SKM-1 (cell line): Measurements from ENCODE around the gene NELFE.

Source experiments
- DNase-seq: peaks from one replicate; lab custom pipeline; 2025; ENCODE audit not compliant: unreplicated experiment; lab: John Stamatoyannopoulos, UW

NELFE gene

DNA sequence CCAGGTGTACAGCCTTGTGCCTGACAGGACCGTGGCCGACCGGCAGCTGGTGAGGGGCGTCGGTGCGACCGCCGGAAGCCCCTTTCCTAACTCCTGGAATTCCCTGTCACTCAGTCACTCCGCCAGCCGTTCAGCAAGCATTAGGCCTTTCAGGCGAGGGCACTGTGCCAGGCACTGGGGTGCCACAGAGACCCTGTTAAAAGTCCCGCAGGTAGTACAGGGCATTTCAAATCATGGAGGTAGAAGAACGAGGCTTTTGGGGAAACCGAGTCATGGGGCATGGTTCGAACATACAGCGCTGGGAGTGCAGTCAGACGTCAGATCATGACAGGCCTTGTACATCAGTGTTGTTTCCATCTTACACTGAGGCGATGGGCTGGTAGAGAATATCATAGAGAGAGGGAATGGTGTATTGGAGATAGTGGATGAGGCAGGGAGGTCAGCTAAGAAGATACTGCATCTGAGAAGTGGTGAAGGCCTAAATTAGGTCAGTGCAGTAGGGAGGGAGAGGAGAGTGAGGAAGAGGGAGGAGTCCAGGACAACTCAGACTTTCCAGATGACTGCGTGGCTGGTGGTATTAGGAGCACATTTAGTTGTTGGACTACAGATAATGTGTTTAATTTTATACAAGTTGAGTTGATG is 14.1 kb upstream of the NELFE start:
- DNase-seq, result no peak

DNA sequence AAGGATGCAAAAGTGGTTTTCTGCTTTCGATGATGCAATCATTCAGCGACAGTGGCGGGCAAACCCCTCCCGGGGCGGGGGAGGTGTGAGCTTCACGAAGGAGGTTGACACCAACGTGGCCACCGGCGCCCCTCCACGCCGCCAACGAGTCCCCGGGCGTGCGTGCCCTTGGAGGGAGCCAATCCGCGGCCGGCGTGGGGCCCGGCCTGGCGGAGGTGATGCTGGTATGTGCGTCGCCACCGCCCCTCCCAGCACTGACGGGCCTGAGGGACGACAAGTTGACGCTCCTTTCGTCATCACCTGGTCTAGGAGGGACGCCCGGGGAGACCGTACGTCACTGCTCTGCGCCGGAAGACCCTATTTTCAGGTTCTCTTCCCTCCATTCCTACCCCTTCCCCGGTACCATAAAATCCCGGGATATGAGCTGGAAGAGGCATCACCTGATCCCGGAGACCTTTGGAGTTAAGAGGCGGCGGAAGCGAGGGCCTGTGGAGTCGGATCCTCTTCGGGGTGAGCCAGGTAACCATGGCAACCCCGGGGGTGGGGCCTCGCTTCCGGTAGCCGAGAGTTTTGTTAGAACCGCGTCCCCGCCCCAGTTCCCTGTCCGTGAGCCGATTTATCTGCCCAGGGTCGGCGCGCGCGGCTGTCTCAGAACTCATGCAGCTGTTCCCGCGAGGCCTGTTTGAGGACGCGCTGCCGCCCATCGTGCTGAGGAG is 13.4 kb upstream of the NELFE start, which contains the start of gene DXO:
DXO (minus strand) TSS at position 146 of the 716 bp plus-strand sequence. CDS start 463 bp downstream, outside the sequence.
- peak; percentile 98 for DNase-seq

DNA sequence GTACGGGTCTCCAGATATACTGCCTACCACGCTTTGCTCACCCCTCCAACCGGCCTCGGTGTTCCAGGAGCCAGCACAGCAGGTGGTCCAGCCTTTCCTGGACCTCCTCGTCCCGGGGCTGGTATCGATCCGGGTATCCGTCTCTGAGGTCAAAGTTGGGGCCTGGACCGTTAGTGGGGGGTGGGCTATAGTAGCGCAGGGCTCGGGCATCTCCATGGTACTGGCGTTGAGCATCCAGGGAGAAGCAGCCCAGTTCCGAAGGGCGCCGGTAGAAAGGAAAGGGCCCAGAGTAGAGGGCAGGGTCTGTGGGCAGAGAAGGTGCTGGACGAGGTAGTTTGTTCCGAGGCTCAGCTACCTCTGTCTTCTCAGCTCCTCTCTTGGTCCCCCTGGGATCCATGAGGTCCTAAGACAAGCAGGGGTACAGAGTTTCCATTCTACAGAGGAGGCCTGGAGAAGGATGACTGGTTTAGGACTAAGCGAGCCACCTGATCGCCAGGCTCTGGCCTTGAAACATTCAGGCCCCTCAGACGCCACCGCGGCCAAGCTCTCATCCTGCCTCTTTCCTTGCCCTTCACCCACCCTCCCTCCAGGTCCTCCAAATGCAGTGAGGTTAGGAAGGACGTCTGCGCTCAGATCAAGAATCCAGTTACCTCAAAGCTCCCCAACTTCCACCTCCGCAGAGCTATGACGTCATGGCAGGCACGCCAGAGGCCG is 12.7 kb upstream of the NELFE start:
- no peak for DNase-seq

DNA sequence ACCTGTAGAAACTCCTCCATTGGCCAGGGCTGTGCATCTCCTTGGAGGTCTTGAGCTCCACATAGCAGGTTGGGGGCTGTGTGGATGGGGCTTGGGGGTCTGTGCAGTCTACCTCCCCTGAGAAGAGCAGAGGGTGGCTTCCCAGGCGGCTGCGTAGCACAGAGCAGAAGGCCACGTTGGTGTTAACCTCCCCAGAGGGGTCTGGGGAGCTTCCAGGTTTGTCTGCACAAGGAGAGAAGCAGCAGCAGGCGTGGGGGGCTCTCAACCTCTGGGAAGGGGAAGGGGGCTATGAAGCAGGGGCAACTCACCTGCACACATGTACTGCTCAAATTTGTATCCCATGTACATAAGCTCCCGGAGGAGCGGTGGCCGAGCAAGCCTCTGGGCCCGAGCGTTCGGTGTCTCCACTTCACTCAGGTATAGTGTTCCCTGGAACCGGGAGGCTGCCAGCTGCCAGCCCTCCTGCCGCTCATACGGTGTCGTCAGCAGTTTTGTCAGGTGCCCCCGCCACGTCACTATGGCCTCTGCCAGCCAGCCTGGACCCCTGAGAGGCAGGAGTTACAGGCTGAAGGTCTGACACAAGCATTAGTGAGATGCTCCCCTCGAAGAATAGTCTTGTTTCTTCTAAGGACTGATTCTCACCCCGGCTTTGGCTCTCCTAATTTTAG is 12.0 kb upstream of the NELFE start:
- no peak for DNase-seq

DNA sequence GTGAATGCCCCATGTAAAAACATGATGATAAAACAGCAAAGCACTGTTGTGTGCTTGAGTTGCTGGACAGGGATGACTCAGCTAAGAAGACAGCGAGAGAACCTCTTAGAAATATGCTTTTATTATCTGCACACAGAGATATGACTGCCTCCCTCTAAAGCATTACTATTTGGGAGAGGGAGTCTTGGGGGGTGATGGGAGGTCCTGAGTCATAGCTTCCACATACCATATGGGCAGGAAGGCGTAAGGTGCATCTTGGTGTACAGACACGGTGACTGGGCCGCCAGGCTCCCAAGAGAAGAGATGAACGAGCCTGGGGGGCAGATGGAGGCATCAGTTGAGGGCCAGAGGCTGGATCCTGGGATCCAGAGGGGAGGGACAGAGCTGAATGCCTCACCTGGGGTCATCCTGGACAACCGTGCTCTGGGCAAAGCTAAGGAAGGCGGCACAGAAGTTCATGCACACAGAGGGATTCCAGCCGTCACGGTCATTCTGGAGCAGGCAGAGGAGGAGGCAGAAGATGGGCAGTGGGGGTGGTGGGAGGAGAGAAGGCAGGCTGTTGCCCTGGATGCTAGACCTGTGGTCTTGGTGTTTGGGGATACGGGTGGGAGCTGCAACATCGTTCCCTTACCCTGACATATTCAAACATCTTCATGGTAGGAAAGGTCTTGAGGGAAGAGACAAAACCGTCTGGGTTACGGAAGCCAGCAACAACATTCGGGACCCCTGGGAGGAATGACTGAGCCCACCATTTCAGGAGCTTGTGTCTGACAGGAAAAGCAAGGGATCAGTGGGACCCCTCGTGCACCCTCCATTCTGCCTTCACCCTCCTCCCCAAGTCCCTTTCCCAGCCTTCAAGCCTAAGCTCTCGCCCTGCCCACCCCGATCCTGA is 11.2 kb upstream of the NELFE start:
- DNase-seq, result no peak

DNA sequence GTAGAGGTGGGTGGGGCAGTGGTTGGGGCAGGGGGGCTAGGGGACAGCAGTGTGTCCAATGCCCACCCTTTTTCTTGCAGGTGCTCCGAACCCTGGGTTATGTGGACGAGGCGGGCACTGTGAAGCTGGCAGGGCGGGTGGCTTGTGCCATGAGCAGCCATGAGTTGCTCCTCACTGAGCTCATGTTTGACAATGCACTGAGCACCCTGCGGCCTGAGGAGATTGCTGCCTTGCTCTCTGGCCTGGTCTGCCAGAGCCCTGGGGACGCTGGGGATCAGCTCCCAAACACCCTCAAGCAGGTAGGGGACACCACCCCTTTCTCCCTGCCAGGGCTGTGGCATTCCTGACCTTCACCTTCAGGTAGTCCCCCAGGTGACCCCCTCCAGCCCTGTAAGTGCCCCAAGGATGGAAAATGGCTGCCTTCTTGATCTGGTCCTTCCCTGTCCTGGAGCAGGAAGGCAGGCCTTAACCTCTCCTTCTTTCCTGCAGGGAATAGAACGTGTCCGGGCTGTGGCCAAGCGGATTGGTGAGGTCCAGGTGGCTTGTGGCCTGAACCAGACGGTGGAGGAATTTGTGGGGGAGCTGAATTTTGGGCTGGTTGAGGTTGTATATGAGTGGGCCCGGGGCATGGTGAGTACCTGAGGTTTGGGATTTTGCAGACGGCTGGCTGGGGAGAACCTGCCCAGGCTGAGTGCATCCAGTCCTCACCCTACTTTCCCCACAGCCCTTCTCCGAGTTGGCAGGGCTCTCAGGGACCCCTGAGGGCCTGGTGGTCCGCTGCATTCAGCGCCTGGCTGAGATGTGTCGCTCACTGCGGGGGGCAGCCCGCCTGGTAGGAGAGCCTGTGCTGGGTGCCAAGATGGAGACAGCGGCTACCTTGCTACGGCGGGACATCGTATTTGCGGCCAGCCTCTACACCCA is 10.3 kb upstream of the NELFE start:
- DNase-seq, result no peak

DNA sequence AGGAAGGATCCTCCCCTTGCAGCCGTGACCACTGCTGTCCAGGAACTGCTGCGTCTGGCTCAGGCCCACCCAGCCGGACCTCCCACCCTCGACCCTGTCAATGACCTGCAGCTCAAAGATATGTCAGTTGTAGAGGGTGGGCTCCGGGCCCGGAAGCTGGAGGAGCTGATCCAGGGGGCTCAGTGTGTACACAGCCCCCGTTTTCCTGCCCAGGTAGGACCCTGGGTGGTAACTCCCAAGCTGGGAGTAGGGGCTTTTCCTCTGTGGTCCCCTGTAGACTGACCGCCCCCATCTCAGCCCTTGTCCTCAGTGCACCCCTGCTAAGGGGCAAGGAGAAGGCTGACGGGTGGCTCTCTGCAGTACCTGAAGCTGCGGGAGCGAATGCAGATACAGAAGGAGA is 9.6 kb upstream of the NELFE start:
- no peak for DNase-seq

DNA sequence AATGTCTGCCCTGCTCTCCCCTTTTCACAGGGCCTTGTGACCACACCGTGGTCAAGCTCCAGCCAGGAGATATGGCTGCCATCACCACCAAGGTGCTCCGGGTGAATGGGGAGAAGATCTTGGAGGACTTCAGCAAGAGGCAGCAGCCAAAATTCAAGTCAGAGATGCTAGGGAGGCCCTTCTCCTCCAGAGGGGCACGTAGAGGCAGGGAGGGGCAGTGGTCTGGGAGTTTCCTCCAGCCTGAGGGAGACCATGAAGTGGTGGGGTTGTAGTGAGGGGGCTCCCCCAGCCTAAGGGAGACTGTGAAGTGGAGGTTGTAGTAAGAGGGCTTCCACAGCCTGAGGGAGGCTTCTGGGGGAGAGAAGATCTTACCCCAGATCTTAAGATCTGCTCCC is 9.2 kb upstream of the NELFE start:
- no peak for DNase-seq

DNA sequence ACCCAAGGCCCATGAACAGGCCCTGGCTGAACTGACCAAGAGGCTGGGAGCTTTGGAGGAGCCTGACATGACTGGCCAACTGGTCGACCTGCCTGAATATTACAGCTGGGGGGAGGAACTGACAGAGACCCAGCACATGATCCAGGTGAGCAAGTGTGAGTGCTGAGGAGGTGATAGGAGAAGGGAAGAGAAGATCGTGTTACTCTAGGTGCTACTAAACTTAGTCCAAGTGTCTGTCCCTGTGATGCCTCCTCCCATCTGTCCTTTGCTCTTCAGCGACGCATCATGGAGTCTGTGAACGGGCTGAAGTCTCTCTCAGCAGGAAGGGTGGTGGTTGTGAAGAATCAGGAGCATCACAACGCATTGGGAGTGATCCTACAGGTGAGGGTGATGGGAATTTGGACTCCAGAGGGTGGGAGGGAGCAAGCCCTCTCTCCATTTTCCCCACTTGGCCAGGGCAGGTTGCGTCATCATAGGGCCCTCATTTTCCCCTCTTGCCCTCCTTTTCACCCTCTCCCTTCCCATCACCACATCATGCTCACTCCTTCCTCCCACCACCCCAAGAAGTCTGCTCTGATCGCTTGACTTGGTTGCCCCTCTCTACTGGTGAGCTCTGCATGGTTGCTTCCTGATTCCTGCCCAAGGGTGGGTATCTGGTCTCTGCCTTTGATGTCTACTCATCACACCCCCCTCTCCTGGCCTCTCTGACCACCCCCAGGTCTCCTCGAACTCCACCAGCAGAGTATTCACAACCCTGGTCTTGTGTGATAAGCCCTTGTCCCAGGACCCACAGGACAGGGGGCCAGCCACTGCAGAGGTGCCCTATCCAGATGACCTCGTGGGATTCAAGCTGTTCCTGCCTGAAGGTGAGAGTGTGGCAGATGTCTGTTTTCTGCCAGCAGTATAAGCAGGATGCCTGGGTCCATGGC is 8.5 kb upstream of the NELFE start:
- DNase-seq, result no peak

DNA sequence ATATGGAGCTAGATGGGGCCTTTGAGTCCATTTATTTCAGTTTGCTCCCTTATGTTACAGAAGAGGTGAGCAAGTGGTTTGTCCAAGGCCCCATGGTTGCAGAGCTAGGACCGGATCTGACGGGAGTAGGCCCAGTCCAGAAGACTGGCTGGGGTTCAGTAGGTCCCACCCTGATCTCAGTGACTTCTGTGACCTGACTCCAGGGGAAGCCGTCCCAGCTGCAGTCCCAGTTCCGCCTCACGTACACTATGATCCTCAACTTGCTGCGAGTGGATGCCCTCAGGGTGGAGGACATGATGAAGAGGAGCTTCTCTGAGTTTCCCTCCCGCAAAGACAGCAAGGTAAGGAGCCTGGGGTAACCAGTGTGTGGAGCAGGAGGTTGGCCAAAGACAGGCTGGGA is 7.7 kb upstream of the NELFE start:
- no peak for DNase-seq

DNA sequence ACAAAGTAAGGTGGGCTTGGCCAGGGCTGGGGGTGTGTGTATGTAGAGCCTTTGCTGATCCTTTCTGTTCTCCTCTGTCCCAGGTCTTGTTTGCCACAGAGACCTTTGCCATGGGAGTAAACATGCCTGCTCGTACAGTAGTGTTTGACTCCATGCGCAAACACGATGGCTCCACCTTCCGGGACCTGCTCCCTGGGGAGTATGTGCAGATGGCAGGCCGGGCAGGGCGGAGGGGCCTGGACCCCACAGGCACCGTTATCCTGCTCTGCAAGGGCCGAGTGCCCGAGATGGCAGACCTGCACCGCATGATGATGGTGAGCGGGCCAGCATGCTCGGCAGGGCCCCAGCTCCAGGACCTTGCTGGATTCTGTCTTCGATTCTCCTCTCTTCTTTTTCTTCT is 6.9 kb upstream of the NELFE start:
- no peak for DNase-seq

DNA sequence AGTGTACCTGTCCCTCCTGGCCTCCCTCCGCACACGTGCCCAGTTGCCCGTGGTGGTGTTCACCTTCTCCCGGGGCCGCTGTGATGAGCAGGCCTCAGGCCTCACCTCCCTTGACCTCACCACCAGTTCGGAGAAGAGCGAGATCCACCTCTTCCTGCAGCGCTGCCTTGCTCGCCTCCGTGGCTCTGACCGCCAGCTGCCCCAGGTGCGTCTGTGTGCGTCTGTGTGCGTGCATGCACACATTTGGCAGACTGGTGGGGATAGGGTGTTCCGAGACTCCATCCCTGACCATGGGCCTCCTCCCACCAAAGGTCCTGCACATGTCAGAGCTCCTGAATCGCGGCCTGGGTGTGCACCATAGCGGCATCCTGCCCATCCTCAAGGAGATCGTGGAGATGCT is 5.2 kb upstream of the NELFE start:
- DNase-seq, result no peak

DNA sequence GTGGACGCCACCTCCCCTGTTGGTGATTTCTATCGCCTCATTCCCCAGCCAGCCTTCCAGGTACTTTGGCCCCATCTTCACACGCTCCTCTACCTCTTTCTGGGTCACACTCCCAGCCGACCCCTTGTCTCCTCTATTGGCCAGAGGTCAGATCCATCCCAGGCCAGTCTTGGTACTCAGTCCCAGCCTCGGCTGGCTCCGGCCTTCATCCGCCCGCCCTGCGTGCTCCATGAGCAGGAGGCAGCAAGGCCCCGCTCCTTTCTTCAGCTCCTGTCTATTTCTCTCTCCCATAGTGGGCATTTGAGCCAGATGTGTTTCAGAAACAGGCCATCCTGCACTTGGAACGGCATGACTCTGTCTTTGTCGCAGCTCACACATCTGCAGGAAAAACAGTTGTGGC is 2.8 kb upstream of the NELFE start:
- DNase-seq, result no peak

DNA sequence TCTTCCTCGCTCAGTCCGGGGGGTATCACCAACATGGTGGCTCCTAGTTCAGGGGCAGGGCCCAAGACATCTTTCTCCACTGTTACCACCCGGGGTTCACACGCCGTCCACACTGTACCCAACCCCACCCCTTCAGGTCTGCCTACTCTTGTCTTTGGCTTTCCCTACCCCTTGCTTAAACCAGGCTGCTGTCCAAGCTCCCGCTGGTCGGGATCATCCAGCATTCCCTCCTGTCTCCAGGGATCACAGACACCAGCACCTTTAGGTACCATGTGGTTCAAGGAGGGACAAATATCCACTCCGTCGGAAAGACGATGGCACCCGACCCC is 395 bp downstream of the NELFE start:
- no peak for DNase-seq

DNA sequence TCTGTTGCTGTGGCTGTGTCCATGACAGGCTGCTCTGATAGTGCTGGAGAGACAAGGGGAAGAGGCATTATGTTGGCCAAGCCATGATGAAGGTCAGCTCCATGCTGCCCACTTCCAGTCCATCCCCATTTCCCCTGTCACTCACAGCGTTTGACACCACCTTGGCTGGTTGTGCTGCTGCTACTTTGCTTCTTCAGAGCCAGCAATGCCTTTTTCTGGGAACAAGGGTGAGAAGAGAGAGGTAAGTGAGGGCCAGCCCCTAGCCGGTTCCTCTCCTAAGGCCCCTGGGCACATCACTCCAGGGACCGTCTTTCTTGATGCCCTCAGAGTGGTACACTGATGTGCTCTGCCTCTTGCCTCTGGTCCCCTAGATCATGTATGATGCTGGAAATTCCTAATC is 2.0 kb downstream of the NELFE start:
- no peak for DNase-seq

DNA sequence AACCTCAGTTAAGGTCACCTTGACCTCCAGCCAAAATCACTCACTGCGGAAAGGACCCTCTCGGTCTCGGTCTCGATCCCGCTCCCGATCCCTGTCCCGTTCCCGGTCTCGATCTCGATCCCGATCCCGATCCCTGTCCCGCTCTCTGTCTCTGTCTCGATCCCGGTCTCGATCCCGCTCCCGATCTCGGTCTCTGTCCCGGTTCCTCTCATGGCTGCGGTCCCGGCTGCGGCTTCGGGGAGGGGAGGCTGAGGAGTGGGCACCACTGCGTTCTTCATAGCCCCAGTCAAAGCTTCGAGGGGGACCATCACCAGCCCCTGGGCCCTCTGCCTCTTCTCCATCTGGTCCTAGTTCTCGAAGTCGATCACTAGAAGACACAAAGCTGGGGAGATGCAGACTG is 4.3 kb downstream of the NELFE start:
- DNase-seq, result no peak

DNA sequence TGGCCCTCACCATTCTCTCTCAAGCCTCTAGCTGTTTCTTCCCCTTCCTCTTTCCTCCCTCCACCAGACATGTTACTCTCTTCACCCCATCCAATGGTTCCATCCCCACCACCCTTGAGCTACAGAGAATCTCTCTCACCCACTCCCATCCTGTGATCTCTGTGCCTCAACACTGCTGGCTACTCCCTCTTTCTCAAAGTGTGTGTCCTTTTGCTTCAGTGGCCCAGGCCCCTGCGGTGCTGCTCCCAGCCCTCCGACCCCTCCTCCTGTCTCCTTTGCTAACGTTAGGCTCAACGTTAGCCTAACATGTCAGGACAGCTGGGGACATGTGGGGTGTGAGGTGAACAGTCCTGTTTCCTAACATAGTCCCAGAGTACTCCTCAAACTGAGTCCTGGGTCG is 5.9 kb downstream of the NELFE start:
- no peak for DNase-seq

DNA sequence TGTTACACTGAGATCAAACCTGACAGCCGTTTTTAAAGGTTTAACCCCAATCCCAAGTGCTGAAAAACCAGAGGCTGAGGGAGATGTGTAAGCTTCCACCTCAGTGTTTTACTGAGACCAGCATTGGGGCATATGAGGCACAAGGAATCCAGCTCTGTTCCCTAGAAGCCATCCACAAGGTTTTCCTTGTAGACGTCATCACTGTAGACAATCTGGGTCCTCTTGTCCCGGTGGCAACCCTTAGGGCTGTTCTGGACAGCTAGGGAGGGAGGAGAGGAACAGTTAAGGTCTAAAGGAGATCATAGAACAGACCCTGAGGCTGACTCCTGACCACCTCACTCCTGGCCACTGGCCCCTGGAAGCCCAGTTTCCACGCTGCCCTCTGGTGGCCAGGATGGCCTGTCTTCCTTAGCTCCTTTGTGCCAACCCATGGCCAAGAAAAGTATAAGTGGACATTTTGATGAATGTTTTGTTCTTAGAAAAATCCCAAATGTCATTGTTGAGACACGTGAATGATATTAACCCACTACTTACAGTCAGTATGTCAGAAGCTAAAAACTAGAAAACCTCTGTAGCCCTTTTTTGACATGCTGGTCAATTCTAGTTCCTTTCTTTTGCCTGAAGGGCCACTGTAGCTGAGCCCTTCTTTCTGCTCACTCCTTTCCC is 6.5 kb downstream of the NELFE start:
- no peak for DNase-seq
